H1 (cell line): ENCODE measurements around the gene CUX1. TPM values are rescaled to one million over a fixed set of nuclear protein-coding genes. Genes with fewer than 3 reads are reported as not detected.

ENCODE experiments used
- CTCF ChIA-PET: fragments of 300-600 bp; sonication (Branson Sonifier 250); formaldehyde crosslinking; loops from one replicate; lab custom pipeline; 2021; ENCODE audit not compliant: partially characterized antibody; lab: Charles Lee
- POLR2A ChIA-PET: fragments of 300-600 bp; sonication (Branson Sonifier 250); formaldehyde crosslinking; loops from one replicate; lab custom pipeline; 2021; ENCODE audit warnings: inconsistent platforms; ENCODE audit not compliant: partially characterized antibody; lab: Charles Lee
- DNase-seq, 2 experiments: peaks; one replicate each; pipeline versions ENCODE4 v3.0.0 to v3.0.0-alpha.2; 2010 to 2022; ENCODE audit warnings: low spot score in 2 of 2, low read depth in 1 of 2, mixed read lengths in 1 of 2
- FAIRE-seq: peaks from 2 replicates; lab custom pipeline; 2011; peaks lifted over from hg19 to GRCh38; lab: Jason Lieb, UNC
- H2AFZ ChIP-seq: 2 replicates; pipeline ENCODE4 v1.8.1; 2012; ENCODE audit warnings: low read length, inconsistent platforms
- H2AK5ac ChIP-seq: 2 replicates; pipeline ENCODE4 v1.6.1; 2013; ENCODE audit warnings: low read depth, low read length
- H2BK120ac ChIP-seq: replicated peaks from 2 replicates; pipeline ENCODE3; 2013; ENCODE audit warnings: low read depth, low read length, inconsistent platforms
- H2BK12ac ChIP-seq: 2 replicates; pipeline ENCODE4 v1.6.1; 2013; ENCODE audit warnings: low read depth, low read length
- H2BK15ac ChIP-seq: 2 replicates; pipeline ENCODE4 v1.6.1; 2013; ENCODE audit warnings: low read length
- H2BK20ac ChIP-seq: 2 replicates; pipeline ENCODE4 v1.6.1; 2013; ENCODE audit warnings: low read length
- H2BK5ac ChIP-seq: 2 replicates; pipeline ENCODE4 v1.6.1; 2013; ENCODE audit warnings: low read depth, low read length
- H3K14ac ChIP-seq: 2 replicates; pipeline ENCODE4 v1.6.1; 2013; ENCODE audit warnings: inconsistent platforms; ENCODE audit not compliant: insufficient read length
- H3K18ac ChIP-seq: 2 replicates; pipeline ENCODE4 v1.6.1; 2013; ENCODE audit warnings: low read length; ENCODE audit errors: extremely low read depth
- H3K23ac ChIP-seq: 2 replicates; pipeline ENCODE4 v1.6.1; 2013; ENCODE audit warnings: inconsistent platforms; ENCODE audit not compliant: insufficient read length
- H3K23me2 ChIP-seq: 2 replicates; pipeline ENCODE4 v1.6.1; 2013; ENCODE audit warnings: low read depth, low read length
- H3K27ac ChIP-seq: 2 replicates; pipeline ENCODE4 v1.6.1; 2011; ENCODE audit warnings: low read depth, low read length, inconsistent platforms
- H3K27me3 ChIP-seq, 4 experiments: replicated peaks in 1 of 4; 1 replicate in 1 of 4; 2 replicates in 3 of 4; pipeline versions ENCODE4 v1.6.1 to v1.8.1; 2011 to 2013; ENCODE audit warnings: low read length in 3 of 4, mild to moderate bottlenecking in 3 of 4, inconsistent platforms in 2 of 4, mixed read lengths in 2 of 4, moderate library complexity in 1 of 4; ENCODE audit not compliant: control insufficient read depth in 3 of 4, insufficient read depth in 3 of 4; ENCODE audit errors: extremely low read depth in 1 of 4
- H3K36me3 ChIP-seq, 4 experiments: 2 replicates each; pipeline versions ENCODE4 v1.6.1 to v1.8.1; 2011 to 2013; ENCODE audit warnings: mild to moderate bottlenecking in 4 of 4, low read length in 3 of 4, moderate library complexity in 2 of 4, control low read depth in 1 of 4, inconsistent platforms in 1 of 4; ENCODE audit not compliant: insufficient read depth in 4 of 4, control insufficient read depth in 2 of 4
- H3K4ac ChIP-seq: replicated peaks from 2 replicates; pipeline ENCODE3; 2013; ENCODE audit warnings: low read length, low read depth, mixed read lengths, inconsistent platforms; ENCODE audit not compliant: insufficient read length
- H3K4me1 ChIP-seq, 4 experiments: replicated peaks in 1 of 4; 1 replicate in 1 of 4; 2 replicates in 3 of 4; pipeline versions ENCODE4 v1.6.1 to v1.8.1; 2011 to 2013; ENCODE audit warnings: low read length in 3 of 4, inconsistent platforms in 2 of 4, mixed read lengths in 1 of 4; ENCODE audit not compliant: insufficient read depth in 4 of 4, control insufficient read depth in 3 of 4
- H3K4me2 ChIP-seq, 2 experiments: 2 replicates each; pipeline versions ENCODE4 v1.6.1 to v1.8.1; 2011 to 2013; ENCODE audit warnings: low read depth in 2 of 2, low read length in 2 of 2, control low read depth in 1 of 2, inconsistent platforms in 1 of 2, mild to moderate bottlenecking in 1 of 2; ENCODE audit not compliant: insufficient read depth in 1 of 2
- H3K4me3 ChIP-seq, 4 experiments: fragments of 200-600, 300-600 bp in 1 of 4; sonication (generic), shearing (Covaris generic), sonication (Bioruptor Twin) in 1 of 4; 2 replicates each; pipeline versions ENCODE4 v1.5.1 to v1.8.1; 2011 to 2016; ENCODE audit warnings: low read length in 4 of 4, low read depth in 3 of 4, control low read depth in 2 of 4, inconsistent platforms in 2 of 4, mild to moderate bottlenecking in 2 of 4, mixed read lengths in 1 of 4, moderate library complexity in 1 of 4; ENCODE audit not compliant: insufficient read depth in 2 of 4; ENCODE audit errors: extremely low read depth in 1 of 4
- H3K56ac ChIP-seq: replicated peaks from 2 replicates; pipeline ENCODE3; 2013; ENCODE audit warnings: low read depth, mild to moderate bottlenecking, mixed read lengths, low read length, inconsistent platforms; ENCODE audit not compliant: insufficient read length
- H3K79me1 ChIP-seq: 2 replicates; pipeline ENCODE4 v1.6.1; 2013; ENCODE audit warnings: low read depth, low read length, control low read depth
- H3K79me2 ChIP-seq, 2 experiments: 2 replicates each; pipeline versions ENCODE4 v1.6.1 to v1.8.1; 2012 to 2013; ENCODE audit warnings: low read length in 2 of 2, mild to moderate bottlenecking in 2 of 2, inconsistent platforms in 1 of 2; ENCODE audit not compliant: insufficient read depth in 2 of 2, control insufficient read depth in 1 of 2
- H3K9ac ChIP-seq, 4 experiments: replicated peaks in 1 of 4; 1 replicate in 1 of 4; 2 replicates in 3 of 4; pipeline versions ENCODE4 v1.6.1 to v1.8.1; 2011 to 2013; ENCODE audit warnings: low read depth in 3 of 4, low read length in 3 of 4, control low read depth in 2 of 4, mild to moderate bottlenecking in 2 of 4, moderate library complexity in 2 of 4, inconsistent platforms in 1 of 4; ENCODE audit errors: extremely low read depth in 1 of 4
- H3K9me3 ChIP-seq, 2 experiments: 2 replicates each; pipeline versions ENCODE4 v1.6.1 to v1.8.1; 2012 to 2013; ENCODE audit warnings: mild to moderate bottlenecking in 2 of 2, moderate library complexity in 2 of 2, control low read depth in 1 of 2, inconsistent platforms in 1 of 2, low read depth in 1 of 2, low read length in 1 of 2, mixed read lengths in 1 of 2; ENCODE audit not compliant: insufficient read depth in 2 of 2
- H4K20me1 ChIP-seq, 2 experiments: replicated peaks in 1 of 2; 2 replicates each; pipeline versions ENCODE3 to v1.8.1; 2011 to 2013; ENCODE audit warnings: inconsistent platforms in 2 of 2, low read length in 2 of 2, mild to moderate bottlenecking in 1 of 2; ENCODE audit not compliant: insufficient read depth in 2 of 2, control insufficient read depth in 1 of 2
- H4K5ac ChIP-seq: 2 replicates; pipeline ENCODE4 v1.6.1; 2013; ENCODE audit warnings: low read length, low read depth, mixed read lengths, inconsistent platforms; ENCODE audit not compliant: insufficient read length
- H4K8ac ChIP-seq: 2 replicates; pipeline ENCODE4 v1.8.0; 2013; ENCODE audit warnings: mild to moderate bottlenecking, moderate library complexity, low read length, inconsistent platforms; ENCODE audit not compliant: insufficient read depth; ENCODE audit errors: extremely low read depth
- H4K91ac ChIP-seq: replicated peaks from 2 replicates; pipeline ENCODE3; 2013; ENCODE audit warnings: low read length, mixed read lengths, inconsistent platforms; ENCODE audit not compliant: insufficient read length
- ASH2L ChIP-seq: fragments of 200-600, 300-600 bp; sonication (generic); IDR thresholded peaks from one replicate; pipeline ENCODE4 v1.7.1; 2017; ENCODE audit warnings: low read length
- BRCA1 ChIP-seq: IDR thresholded peaks from 2 replicates; pipeline ENCODE4 v1.6.1; 2012; ENCODE audit warnings: low read depth, low read length, improper control_type of control experiment
- CREB1 ChIP-seq: IDR thresholded peaks from 2 replicates; pipeline ENCODE4 v1.6.1; 2012; ENCODE audit warnings: inconsistent platforms
- E2F6 ChIP-seq: IDR thresholded peaks from 2 replicates; pipeline ENCODE4 v1.6.1; 2012; ENCODE audit warnings: inconsistent platforms
- JUND ChIP-seq: IDR thresholded peaks from 2 replicates; pipeline ENCODE4 v1.6.1; 2011; ENCODE audit warnings: mild to moderate bottlenecking, improper control_type of control experiment, low read length
- PHF8 ChIP-seq: fragments of 200-600 bp; sonication (generic); conservative IDR thresholded peaks from 2 replicates; pipeline ENCODE4 v1.7.1; 2012; ENCODE audit warnings: low read depth, mild to moderate bottlenecking, inconsistent platforms, low read length, moderate library complexity
- TBP ChIP-seq: IDR thresholded peaks from 2 replicates; pipeline ENCODE4 v1.6.1; 2011; ENCODE audit warnings: low read depth, low read length, improper control_type of control experiment
- WGBS, 2 experiments: shearing (Covaris generic) in 1 of 2; methylation state at CpG; one replicate each; pipeline versions ENCODE4 v1.1.6 to v1.1.7; 2013 to 2015; ENCODE audit warnings: low lambda C conversion rate in 2 of 2, mixed read lengths in 2 of 2, inconsistent platforms in 1 of 2, low coverage in 1 of 2, missing lambda C conversion rate in 1 of 2; ENCODE audit not compliant: insufficient replicate concordance in 2 of 2, insufficient coverage in 1 of 2, insufficient read length in 1 of 2; ENCODE audit errors: extremely low coverage in 1 of 2, missing lambda C conversion rate in 1 of 2; 5-methylcytosine and 5-hydroxymethylcytosine counted together
- polyA plus RNA-seq, 7 experiments: library from polyadenylated mRNA; depleted of rRNA in 3 of 7; stranded (reverse) in 5 of 7; unstranded in 2 of 7; fragments of >200 nt in 5 of 7; fragments of 200-250 nt in 2 of 7; gene quantifications; 1 replicate in 5 of 7; 2 replicates in 1 of 7; 4 replicates in 1 of 7; pipeline versions ENCODE4 v1.2.1 to v1.2.3, GENCODE V29; 2011 to 2013; ENCODE audit warnings: missing spikeins in 2 of 7, mixed read lengths in 2 of 7
- total RNA-seq: library from RNA; stranded (reverse); fragmentation: NEBNext Ultra II Directional; extraction: Animal tissue kit (Norgen Biotek cat#: 25700); gene quantifications from 2 replicates; pipeline ENCODE4 v1.2.1, GENCODE V29; 2021

The CUX1 gene
- total and polyA plus RNA-seq, 2 of the 8 experiments (the other 6 are each of a cell fraction or from before 2014, with no cell fraction given): 21.6 to 65.9 TPM

- WGBS, 2 experiments: 82% methylated on average over 10 of the region's 10 CpGs; no CpG with 5 or more reads in 1 of the 2 experiments
- Histone ChIP-seq H3K79me2 (peaks cover 0 to 37% of the 10 kb centered on the region in 2 experiments; a peak in 1 of 4 replicates), H2AK5ac (no peak overlapping the region), H2BK12ac (no peak overlapping the region), H3K56ac (no peak overlapping the region), H3K23me2 (no peaks in the 10 kb centered on the region), H3K23ac (no peak overlapping the region), H3K79me1 (peaks cover 8% of the 10 kb centered on the region), H3K9ac (no peak overlapping the region), H2BK120ac (no peak overlapping the region), H3K9me3 (no peaks in the 10 kb centered on the region), H2BK5ac (no peak overlapping the region), H3K4me3 (no peak overlapping the region), H3K14ac (no peak overlapping the region)
- FAIRE-seq: no peak
- no peak for TF ChIP-seq TBP
- no peak for TF ChIP-seq BRCA1
- TF ChIP-seq ASH2L: no peak
- no peak for TF ChIP-seq CREB1
- no peak for TF ChIP-seq E2F6
- no peak for TF ChIP-seq JUND
- TF ChIP-seq PHF8: no peak
- TF ChIP-seq, all 59 proteins: peak for 0
- Histone ChIP-seq H2BK15ac (no peak overlapping the region), H2BK20ac (no peak overlapping the region), H2AFZ (no peak overlapping the region), H4K20me1 (peaks cover 0 to 4% of the 10 kb centered on the region in 2 experiments), H3K4ac (no peak overlapping the region), H4K8ac (no peak overlapping the region), H3K27ac (peak overlapping the region; percentile 19; the same call in 1 of the 2 replicates), H4K5ac (no peak overlapping the region), H3K27me3 (no peaks in the 10 kb centered on the region), H3K18ac (no peak overlapping the region), H3K36me3 (no peaks in the 10 kb centered on the region), H4K91ac (no peak overlapping the region), H3K4me1 (peaks cover 0 to 3% (median 0%) of the 10 kb centered on the region in 4 experiments; a peak in 3 of 7 replicates), H3K4me2 (no peak overlapping the region)
- no peak for DNase-seq
- ChIA-PET POLR2A (no interaction called here), CTCF (interaction anchor here (0.8 to 1.2 kb wide), 3 partner anchors 19 to 428 kb away, joined by 3 to 4 read pairs (median 3); no protein-coding TSS in a partner anchor)
These were observed 152.7 kb downstream of the CUX1 start for GRCh38 chr7:101969997-101970585.
